Heart right ventricle (tissue), 16 donors: ENCODE results near the gene RAB31. TPM values are rescaled to one million over a fixed set of nuclear protein-coding genes. Genes with fewer than 3 reads are reported as not detected.
A peak's percentile ranks its signal among the peaks of the same experiment; 100 is the strongest.

Experiments
- ATAC-seq, 8 donors: fragments of 200-7000 bp; cut with Tn5 transposase; one replicate each; pipeline ENCODE4 v1.9.1; 2020; ENCODE audit warnings: mild to moderate bottlenecking in 8 of 8, moderate library complexity in 8 of 8, moderate number of reproducible peaks in 1 of 8
- DNase-seq, 2 donors: peaks; one replicate each; pipeline ENCODE4 v3.0.0-alpha.2; 2020
- H3K27ac ChIP-seq, 10 donors: fragments of 200-600 bp; sonication (generic) in 2 of 10; one replicate each; pipeline versions ENCODE4 v1.5.0 to v1.8.0; 2020 to 2022; ENCODE audit warnings: mild to moderate bottlenecking in 3 of 10
- H3K27me3 ChIP-seq, 7 donors: fragments of 200-600 bp; one replicate each; pipeline ENCODE4 v1.8.0; 2021 to 2022; ENCODE audit warnings: mild to moderate bottlenecking in 2 of 7
- H3K36me3 ChIP-seq, 9 donors: fragments of 200-600 bp; sonication (generic) in 1 of 9; one replicate each; pipeline versions ENCODE4 v1.5.0 to v1.8.0; 2020 to 2022; ENCODE audit warnings: mild to moderate bottlenecking in 2 of 9
- H3K4me1 ChIP-seq, 9 donors: fragments of 200-600 bp; sonication (generic) in 1 of 9; one replicate each; pipeline versions ENCODE4 v1.5.0 to v1.8.0; 2020 to 2022; ENCODE audit warnings: mild to moderate bottlenecking in 4 of 9
- H3K4me3 ChIP-seq, 10 donors: fragments of 200-600 bp; sonication (generic) in 2 of 10; one replicate each; pipeline versions ENCODE4 v1.5.0 to v1.8.0; 2020 to 2022; ENCODE audit warnings: mild to moderate bottlenecking in 7 of 10, moderate library complexity in 2 of 10
- H3K9me3 ChIP-seq, 11 donors: fragments of 200-600 bp in 10 of 11; sonication (generic) in 2 of 11; one replicate each; pipeline versions ENCODE4 v1.5.0 to v1.8.0; 2013 to 2022; ENCODE audit warnings: mild to moderate bottlenecking in 2 of 11, control low read depth in 1 of 11, moderate library complexity in 1 of 11
- CTCF ChIP-seq, 9 donors: fragments of 200-600 bp; sonication (generic) in 2 of 9; IDR thresholded peaks; one replicate each; pipeline versions ENCODE4 v1.5.0 to v1.8.0; 2021 to 2022; ENCODE audit warnings: antibody characterized with exemption in 9 of 9, mild to moderate bottlenecking in 5 of 9, moderate library complexity in 1 of 9
- WGBS, 2 donors: extraction: QIAGEN DNeasy Blood & Tissue Kit; methylation state at CpG; one replicate each; pipeline ENCODE4 v1.1.7; 2013; ENCODE audit warnings: inconsistent platforms in 1 of 2; 5-methylcytosine and 5-hydroxymethylcytosine counted together
- intact Hi-C, 10 donors: fragments of 100-400 bp; cut with DNase I; formaldehyde crosslinking; loops; one replicate each; pipeline versions ENCODE4 v1.11.1 to v1.14.2; 2022
- polyA plus RNA-seq, 2 donors: library from polyadenylated mRNA; stranded (reverse); fragments of 200-250 nt; gene quantifications; one replicate each; pipeline ENCODE4 v1.2.3, GENCODE V29; 2013
- total RNA-seq, 10 donors: library from RNA; stranded (reverse); fragmentation: NEBNext Ultra II Directional in 3 of 10; extraction: Animal tissue kit (Norgen Biotek cat#: 25700) in 3 of 10; gene quantifications; one replicate each; pipeline versions ENCODE4 v1.2.1 to v1.2.4, GENCODE V29; 2021 to 2023
- donor health status: Arrhythmogenic right ventricular cardiomyopathy.
- donor health status: ischemic (EF 13 %, LVEDD 7.1; RV severe dilation, severe dysfunction).
- donor health status: healthy with polysubstance abuse.
- donor health status: DM: no; HTN: yes; CAD: no.
- donor health status: DM: no; HTN: no; CAD: no.
- donor health status: ischemic (EF 25% LVEDD 6.9; RV normal size, moderate dysfunction).
- donor health status: ischemic (EF 25% LVEDD 5.7; RV mildly dilated, moderate dysfunction).
- donor health status: healthy.
- donor health status: DM: yes; HTN: yes; CAD: no.
- donor health status: Ischemic cardiomyopathy.
- donor health status: ischemic (EF 35%, LVEDD 5.7; RV mildly dilated, moderate dysfunction).
- donor health status: nonischemic (EF 11% LVEDD 7.7; RV severe dilation, severe dysfunction).
- donor health status: DM: yes; HTN: yes; CAD: no.
- donor health status: PGD.
- donor health status: ischemic (EF 29% LVEDD 5.4; RV normal size, mild dysfunction).
- donor health status: nonischemic (EF 23%, LVEDD 6.1; RV moderate dilation, normal function).

RAB31 gene
- total and polyA plus RNA-seq, 12 donors, result 4.5 to 47.8 (median 16.6) TPM

- 37% methylated on average over 18 of the region's 18 CpGs for WGBS, 2 donors
- intact Hi-C loops, result loop anchor here in 4 of 10 donors (5.0 to 10.0 kb wide), 4 partner anchors 63 to 215 kb away; partner anchors contain the start of gene VAPA (in 1 of the 4)
- Histone ChIP-seq H3K9me3 (no peaks in the 10 kb centered on the region), H3K27me3 (no peaks in the 10 kb centered on the region), H3K36me3 (no peaks in the 10 kb centered on the region), H3K4me3 (peak overlapping the region; percentile 23 to 89 (median 78)), H3K27ac (peak overlapping the region in 9 of 10 donors; percentile 0 to 96 (median 88)), H3K4me1 (peaks cover 0 to 75% (median 18%) of the 10 kb centered on the region in 9 donors)
- no peak for TF ChIP-seq CTCF (IDR thresholded peaks at IDR 0.05)
- ATAC-seq, result peak in 4 of 8 donors; percentile 8 to 14 (median 10)
- DNase-seq, result no peak
These were observed 1.3 kb downstream of the RAB31 start for GRCh38 chr18:9709304-9709877.

- H3K36me3 ChIP-seq, result no peaks in the 10 kb centered on the region
- WGBS, 2 donors, result 89 to 93% methylated on average over 4 of the region's 4 CpGs
- DNase-seq (no peak), ATAC-seq (no peak)
- H3K9me3 ChIP-seq, result no peaks in the 10 kb centered on the region
- no peak for TF ChIP-seq CTCF (IDR thresholded peaks at IDR 0.05)
- peaks cover 0 to 79% (median 18%) of the 10 kb centered on the region in 9 donors for H3K4me1 ChIP-seq
- peak overlapping the region in 6 of 10 donors; percentile 65 to 89 (median 85) for H3K4me3 ChIP-seq
- H3K27me3 ChIP-seq, result no peaks in the 10 kb centered on the region
- peak overlapping the region in 4 of 10 donors; percentile 84 to 96 (median 90) for H3K27ac ChIP-seq
- intact Hi-C loops, result loop anchor here in 1 of 10 donors (10.0 kb wide), 1 partner anchor 815 kb away; the partner anchor contains the start of gene NAPG
These were observed 1.9 kb downstream of the RAB31 start for GRCh38 chr18:9710037-9710436.

GRCh38 chr18:9711361-9712129 lies 3.4 kb downstream of the RAB31 start:
- intact Hi-C loops, result loop anchor here in 1 of 10 donors (10.0 kb wide), 1 partner anchor 813 kb away; the partner anchor contains the start of gene NAPG
- Histone ChIP-seq H3K4me1 (peaks cover 0 to 77% (median 18%) of the 10 kb centered on the region in 9 donors), H3K36me3 (no peaks in the 10 kb centered on the region), H3K27me3 (no peaks in the 10 kb centered on the region), H3K9me3 (no peaks in the 10 kb centered on the region), H3K4me3 (peak overlapping the region in 2 of 10 donors; percentile 1 to 65), H3K27ac (peak overlapping the region in 1 of 10 donors; percentile 96)
- whole genome bisulfite sequencing, 2 donors, result 82 to 85% methylated on average over 7 of the region's 7 CpGs
- DNase-seq, result no peak
- ATAC-seq, result no peak
- TF ChIP-seq CTCF (IDR thresholded peaks at IDR 0.05), result no peak

GRCh38 chr18:9712130-9712577 lies 4.1 kb downstream of the RAB31 start:
- Histone ChIP-seq H3K4me1 (peaks cover 0 to 77% (median 16%) of the 10 kb centered on the region in 9 donors), H3K27ac (peak overlapping the region in 1 of 10 donors; percentile 28), H3K36me3 (no peaks in the 10 kb centered on the region), H3K4me3 (no peak overlapping the region), H3K9me3 (no peaks in the 10 kb centered on the region), H3K27me3 (no peaks in the 10 kb centered on the region)
- TF ChIP-seq CTCF (IDR thresholded peaks at IDR 0.05), result no peak
- intact Hi-C loops, result loop anchor here in 1 of 10 donors (10.0 kb wide), 1 partner anchor 813 kb away; the partner anchor contains the start of gene NAPG
- DNase-seq (no peak), ATAC-seq (no peak)
- WGBS, 2 donors, result 82 to 85% methylated on average over 5 of the region's 5 CpGs
